Upper lobe of right lung (tissue), 1 donor: ENCODE results near the gene RASA4. TPM values are rescaled to one million over a fixed set of nuclear protein-coding genes. Genes with fewer than 3 reads are reported as not detected.
"Not testable (repeated sequence)": the region's sequence is repeated elsewhere in the genome, so short reads cannot be mapped to it uniquely, and the experiment has no call there.

Experiments used
- ATAC-seq: fragments of 200-7000 bp; cut with Tn5 transposase; one replicate; pipeline ENCODE4 v1.9.1; 2020; ENCODE audit warnings: mild to moderate bottlenecking, moderate library complexity
- DNase-seq: peaks from one replicate; pipeline ENCODE4 v3.0.0-alpha.2; 2020
- H3K27ac ChIP-seq: fragments of 200-600 bp; one replicate; pipeline ENCODE4 v1.8.0; 2022
- H3K27me3 ChIP-seq: fragments of 200-600 bp; one replicate; pipeline ENCODE4 v1.8.0; 2022; ENCODE audit warnings: mild to moderate bottlenecking
- H3K36me3 ChIP-seq: fragments of 200-600 bp; one replicate; pipeline ENCODE4 v1.8.0; 2022
- H3K4me1 ChIP-seq: fragments of 200-600 bp; one replicate; pipeline ENCODE4 v1.8.0; 2022
- H3K4me3 ChIP-seq: fragments of 200-600 bp; one replicate; pipeline ENCODE4 v1.8.0; 2022; ENCODE audit warnings: mild to moderate bottlenecking
- H3K9me3 ChIP-seq: fragments of 200-600 bp; one replicate; pipeline ENCODE4 v1.8.0; 2022
- intact Hi-C: fragments of 100-400 bp; cut with DNase I; formaldehyde crosslinking; loops from one replicate; pipeline ENCODE4 v1.11.0; 2022
- total RNA-seq: library from RNA; stranded (reverse); fragmentation: NEBNext Ultra II Directional; extraction: Animal tissue kit (Norgen Biotek cat#: 25700); gene quantifications from one replicate; pipeline ENCODE4 v1.2.1, GENCODE V29; 2021
- donor health status: DM: no; HTN: yes; CAD: no; lungs with severe emphysema.

Gene RASA4
- total RNA-seq, 1 donor from 2014 or later = 78.8 TPM

DNA sequence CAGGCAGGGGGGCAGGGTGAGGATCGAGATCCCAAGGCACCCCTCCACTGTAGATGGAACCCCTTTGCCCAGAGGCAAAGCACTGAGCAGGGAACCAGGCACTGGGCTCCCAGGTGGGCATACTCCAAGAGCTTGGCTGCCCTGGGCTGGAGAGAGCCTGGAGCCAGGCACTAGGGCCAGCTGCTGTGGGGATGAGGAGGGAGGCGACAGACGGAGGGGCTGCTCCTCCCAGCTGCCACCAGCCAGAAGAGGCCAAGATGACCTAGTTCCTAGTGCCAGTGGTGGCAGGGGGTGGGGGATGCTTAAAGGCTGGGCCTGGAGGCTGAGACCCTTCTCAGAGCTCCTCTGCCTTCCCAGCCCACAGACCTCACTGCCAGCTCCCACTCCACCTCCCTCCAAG lies 1.7 kb downstream of the RASA4 start:
- H3K4me3 ChIP-seq, H3K9me3 ChIP-seq, H3K27me3 ChIP-seq, intact Hi-C loops, ATAC-seq, H3K4me1 ChIP-seq, H3K27ac ChIP-seq, H3K36me3 ChIP-seq, DNase-seq: not testable (repeated sequence)

DNA sequence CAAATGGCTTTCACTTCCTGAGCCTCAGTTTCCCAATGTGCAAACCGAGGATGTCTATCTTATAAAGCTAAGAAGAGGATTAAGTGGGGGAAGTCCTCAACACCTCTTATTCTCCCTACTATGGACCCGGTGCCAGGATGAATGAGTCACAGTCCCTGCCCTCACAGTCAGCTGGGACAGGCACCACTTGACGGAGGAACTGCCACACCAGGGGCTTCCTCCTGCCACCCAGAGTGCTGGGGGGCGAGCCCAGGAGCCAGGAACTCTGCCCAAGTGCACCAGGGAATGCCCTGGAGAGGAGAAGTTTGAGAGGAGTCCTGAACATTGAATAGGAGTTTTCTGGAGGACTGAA lies 2.2 kb downstream of the RASA4 start:
- H3K4me3 ChIP-seq, intact Hi-C loops, H3K27me3 ChIP-seq, DNase-seq, H3K4me1 ChIP-seq, H3K27ac ChIP-seq, H3K9me3 ChIP-seq, H3K36me3 ChIP-seq: not testable (repeated sequence)
- peak; percentile 38 for ATAC-seq

DNA sequence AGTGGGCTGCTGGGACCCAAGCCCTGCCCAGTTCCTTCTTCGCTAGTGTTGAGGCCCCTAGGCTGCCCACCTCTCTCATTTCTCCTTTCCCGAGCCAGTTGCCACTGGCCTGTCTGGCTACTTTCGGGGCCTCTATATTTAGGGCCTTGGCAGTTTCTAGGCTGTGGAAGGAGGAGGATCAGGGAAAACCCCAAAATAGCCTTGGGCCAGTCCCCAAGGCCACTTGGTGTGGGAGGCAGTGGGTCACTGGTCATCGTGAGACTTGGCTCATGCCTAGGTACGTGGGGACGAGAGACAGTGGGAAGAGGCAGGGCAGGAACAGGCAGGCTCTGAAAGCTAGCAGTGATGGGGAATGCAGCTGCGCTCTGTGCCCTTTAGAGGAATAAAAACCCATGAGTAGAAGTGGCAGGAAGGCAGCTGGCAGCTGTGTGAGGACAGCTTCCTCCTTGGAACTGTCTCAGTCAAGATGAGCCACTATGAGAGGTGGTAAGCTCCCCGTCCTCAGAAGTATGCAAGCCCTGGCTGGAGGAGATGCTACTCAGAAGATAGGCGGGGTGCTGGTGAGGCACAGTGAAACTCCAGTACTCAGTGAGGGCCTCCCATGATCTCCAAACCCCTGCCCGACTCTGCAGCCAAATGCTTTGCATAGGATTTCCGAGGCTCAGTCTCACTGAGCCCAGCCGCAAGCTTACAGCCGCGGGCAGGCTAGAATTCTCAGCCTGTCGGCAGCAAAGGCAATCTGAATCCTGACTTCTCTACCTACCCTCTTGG lies 2.8 kb downstream of the RASA4 start:
- H3K4me3 ChIP-seq, intact Hi-C loops, H3K36me3 ChIP-seq, H3K4me1 ChIP-seq, H3K27ac ChIP-seq, H3K9me3 ChIP-seq, ATAC-seq, H3K27me3 ChIP-seq: not testable (repeated sequence)
- DNase-seq = peak; percentile 54

DNA sequence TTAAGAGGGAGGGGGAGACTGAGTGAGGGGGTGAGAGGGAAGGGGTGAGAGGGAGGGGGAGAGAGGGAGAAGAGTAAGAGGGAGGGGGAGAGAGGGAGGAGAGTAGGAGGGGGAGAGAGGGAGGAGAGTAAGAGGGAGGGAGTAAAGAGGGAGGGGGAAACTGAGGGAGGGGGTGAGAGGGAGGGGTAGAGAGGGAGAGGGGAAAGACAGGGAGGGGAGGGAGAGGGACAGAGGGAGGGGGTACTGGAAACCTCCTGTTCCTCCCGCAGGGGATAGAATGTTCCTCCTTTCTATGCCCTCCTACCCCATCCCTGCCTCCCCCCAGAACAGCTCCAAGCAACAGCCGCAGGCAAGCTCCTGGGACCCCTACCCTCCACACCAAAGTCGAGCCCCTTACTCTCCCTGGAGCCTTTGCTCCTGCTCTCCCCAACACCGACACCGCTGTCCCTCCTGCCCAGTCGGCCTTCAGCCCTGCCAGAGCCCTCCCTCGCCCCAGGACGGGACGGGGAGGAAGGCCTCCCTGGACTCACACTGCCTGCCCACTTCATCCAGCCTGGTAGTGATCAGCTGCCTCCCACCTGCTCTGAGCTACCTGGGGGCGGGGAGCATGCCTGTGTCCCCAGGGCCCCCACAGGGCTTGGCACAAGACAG lies 4.8 kb downstream of the RASA4 start:
- H3K4me3 ChIP-seq, intact Hi-C loops, H3K27ac ChIP-seq, H3K4me1 ChIP-seq, H3K27me3 ChIP-seq, H3K36me3 ChIP-seq, H3K9me3 ChIP-seq, ATAC-seq: not testable (repeated sequence)
- DNase-seq = peak; percentile 63

DNA sequence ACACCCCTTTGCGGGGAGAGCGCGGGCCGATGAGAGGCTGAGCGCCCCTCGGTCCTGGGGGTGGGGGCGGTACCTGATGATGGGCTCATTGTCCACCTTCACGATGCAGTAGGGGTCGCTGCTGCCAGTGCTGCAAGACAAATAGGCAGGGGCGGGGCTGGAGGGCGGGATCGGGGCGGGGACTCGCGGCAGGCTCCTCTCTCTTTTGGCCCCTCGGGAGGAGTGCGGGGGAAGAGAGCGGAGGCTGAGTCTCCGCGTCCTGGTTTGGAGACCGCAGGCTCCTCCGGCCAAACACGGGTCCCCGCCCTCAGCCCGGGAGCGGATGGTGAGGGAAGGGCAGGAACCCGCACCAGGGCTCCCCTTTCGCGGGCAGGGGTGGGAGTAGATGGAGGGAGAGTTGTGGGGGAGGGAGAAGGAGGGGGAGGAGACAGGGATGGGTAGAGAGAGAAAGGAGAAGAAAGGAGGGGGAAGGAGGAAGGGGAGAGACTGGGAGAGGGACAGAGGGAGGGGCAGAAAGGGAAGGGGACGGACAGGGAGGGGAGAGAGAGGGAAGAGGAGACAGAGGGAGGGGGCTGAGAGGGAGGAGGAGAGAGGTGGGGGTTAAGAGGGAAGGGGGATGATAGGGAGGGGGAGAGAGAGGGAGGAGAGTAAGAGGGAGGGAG lies 5.4 kb downstream of the RASA4 start:
- H3K27me3 ChIP-seq, H3K4me1 ChIP-seq, H3K27ac ChIP-seq, H3K4me3 ChIP-seq, H3K36me3 ChIP-seq, H3K9me3 ChIP-seq, intact Hi-C loops, DNase-seq: not testable (repeated sequence)
- ATAC-seq = peak; percentile 60

DNA sequence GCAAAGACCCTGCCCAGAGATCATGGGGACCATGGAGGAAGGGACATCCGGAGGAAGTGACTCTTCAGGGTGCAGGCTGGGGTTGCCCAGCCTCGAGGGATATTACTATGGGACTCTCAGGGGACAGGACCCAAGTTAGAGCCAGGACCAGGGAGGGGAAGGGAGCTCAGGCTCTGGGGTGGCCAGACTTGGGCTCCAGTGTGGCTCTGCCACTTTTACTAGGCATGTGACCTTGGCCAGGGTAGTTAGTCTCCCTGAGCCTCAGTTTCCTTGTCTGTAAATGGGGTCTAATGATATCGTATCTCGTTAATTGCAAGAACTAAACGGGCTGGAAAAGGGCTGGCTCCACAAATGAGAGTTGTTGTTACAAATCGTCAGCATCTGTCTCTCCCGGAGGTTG lies 6.1 kb downstream of the RASA4 start:
- H3K36me3 ChIP-seq, ATAC-seq, H3K4me3 ChIP-seq, H3K9me3 ChIP-seq, intact Hi-C loops, H3K4me1 ChIP-seq, H3K27ac ChIP-seq, H3K27me3 ChIP-seq: not testable (repeated sequence)
- peak; percentile 56 for DNase-seq

DNA sequence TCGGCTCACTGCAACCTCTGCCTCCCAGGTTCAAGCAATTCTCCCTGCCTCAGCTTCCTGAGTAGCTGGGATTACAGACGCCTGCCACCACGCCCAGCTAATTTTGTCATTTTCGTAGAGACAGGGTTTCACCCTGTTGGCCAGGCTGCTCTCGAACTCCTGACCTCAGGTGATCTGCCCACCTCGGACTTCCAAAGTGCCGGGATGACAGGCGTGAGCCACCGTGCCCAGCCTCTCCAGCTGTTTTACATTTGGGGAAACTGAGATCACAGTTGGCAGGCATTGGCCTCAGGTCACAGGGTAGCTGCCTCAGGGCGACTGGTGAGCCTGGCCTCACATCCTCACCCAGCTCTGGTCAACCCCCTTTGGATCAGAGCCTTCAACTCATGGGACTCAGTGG lies 6.8 kb downstream of the RASA4 start:
- H3K36me3 ChIP-seq, H3K4me3 ChIP-seq, H3K27me3 ChIP-seq, H3K9me3 ChIP-seq, intact Hi-C loops, ATAC-seq, H3K4me1 ChIP-seq, H3K27ac ChIP-seq: not testable (repeated sequence)
- DNase-seq = peak; percentile 22

DNA sequence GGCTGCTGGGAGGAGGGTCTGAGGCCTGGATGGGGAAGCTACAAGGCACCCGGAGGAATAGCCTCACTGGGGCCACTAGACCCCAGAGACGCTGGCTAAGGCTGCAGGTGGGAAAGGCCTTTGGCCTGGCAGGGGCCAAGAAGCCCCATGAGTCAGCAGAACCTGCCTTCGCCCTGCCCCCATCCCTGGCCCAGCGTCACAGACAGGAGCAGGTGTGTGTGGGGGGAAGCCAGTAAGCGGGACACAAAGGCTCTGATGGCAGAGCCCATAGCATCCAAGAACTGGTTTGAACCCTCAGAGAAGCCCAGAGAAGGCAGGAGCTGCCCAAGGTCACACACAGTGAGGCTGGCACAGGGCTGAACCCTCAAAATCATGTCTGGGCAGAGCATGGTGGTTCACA lies 9.7 kb downstream of the RASA4 start:
- DNase-seq, H3K27ac ChIP-seq, H3K4me3 ChIP-seq, H3K9me3 ChIP-seq, H3K4me1 ChIP-seq, ATAC-seq, H3K27me3 ChIP-seq, H3K36me3 ChIP-seq, intact Hi-C loops: not testable (repeated sequence)

DNA sequence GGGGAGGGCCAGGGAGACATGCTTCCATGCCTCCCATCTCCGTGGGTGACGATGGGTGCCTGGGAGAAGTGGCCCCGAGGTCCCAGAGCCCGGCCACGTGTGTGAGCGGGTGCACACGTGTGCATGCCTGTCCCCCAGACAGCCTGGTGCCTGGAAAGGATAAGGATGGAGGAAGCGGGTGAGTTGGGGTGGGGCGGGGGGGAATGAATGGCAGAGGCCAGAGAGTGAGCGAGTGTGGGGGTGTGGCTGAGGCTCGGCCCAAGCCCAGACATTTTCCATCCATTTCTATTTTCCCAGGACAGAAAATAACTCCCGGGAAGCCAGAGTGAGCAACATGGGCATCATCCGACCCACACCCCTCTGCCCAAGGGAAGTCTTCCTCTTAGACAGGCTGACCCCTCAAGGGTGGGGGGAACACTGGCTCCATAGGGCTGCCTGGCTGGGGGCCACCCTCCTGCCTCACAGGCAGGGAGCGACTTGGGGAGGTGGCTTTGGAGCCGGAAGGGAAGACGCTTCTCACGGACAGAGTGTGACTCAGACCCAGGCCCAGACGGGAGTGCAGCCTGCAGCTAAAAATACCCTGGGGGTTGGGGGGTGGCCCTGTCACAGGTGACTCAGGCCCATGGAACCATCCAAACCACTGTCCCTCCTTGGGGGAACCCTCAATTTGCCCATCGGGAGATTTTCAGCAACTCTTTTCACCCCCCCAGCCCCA lies 12.0 kb downstream of the RASA4 start:
- DNase-seq, H3K27me3 ChIP-seq, H3K4me3 ChIP-seq, H3K9me3 ChIP-seq, H3K27ac ChIP-seq, H3K36me3 ChIP-seq, intact Hi-C loops, H3K4me1 ChIP-seq: not testable (repeated sequence)
- peak; percentile 13 for ATAC-seq

DNA sequence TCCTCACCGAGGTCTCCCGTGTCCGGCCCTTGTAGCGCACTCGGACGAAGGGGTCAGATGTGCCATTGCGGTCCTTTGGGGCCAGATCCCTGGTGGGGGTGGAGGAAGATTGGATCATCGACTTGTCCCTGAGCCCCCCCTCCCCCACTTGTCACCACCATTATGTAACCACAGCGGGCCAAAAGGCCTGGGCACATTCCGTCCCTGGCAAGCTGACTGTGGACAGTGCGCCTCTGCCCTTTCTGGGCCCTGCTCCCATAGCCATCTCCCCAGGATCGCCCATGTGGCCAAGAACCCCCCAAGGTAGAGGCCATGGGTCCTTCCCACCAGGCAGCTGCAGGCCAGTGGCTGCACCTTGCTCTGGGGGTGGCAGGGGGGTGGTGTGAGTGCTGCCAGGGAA lies 14.2 kb downstream of the RASA4 start:
- H3K27ac ChIP-seq, H3K4me1 ChIP-seq, H3K27me3 ChIP-seq, DNase-seq, H3K36me3 ChIP-seq, intact Hi-C loops, H3K4me3 ChIP-seq, H3K9me3 ChIP-seq: not testable (repeated sequence)
- peak; percentile 7 for ATAC-seq

DNA sequence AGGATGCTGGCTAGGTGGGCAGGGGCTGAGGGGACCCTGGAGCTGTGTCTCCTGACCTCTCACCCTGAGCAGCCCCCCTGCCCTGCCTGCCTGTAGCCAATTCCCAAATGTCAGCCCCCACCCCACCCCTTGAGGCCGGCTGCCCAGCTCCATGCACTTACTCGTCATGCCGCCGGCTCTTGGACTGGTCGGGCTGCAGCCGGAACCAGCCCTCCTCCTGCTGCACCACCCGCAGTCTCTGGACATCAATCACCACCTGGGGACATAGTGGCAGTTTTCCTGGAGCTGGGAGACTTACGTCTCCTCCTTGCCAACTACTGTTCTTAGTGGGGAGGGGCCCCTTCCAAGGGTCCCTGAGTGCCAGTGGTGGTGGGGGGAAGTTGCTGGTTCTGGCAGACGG lies 16.9 kb downstream of the RASA4 start:
- not testable (repeated sequence) for ATAC-seq

DNA sequence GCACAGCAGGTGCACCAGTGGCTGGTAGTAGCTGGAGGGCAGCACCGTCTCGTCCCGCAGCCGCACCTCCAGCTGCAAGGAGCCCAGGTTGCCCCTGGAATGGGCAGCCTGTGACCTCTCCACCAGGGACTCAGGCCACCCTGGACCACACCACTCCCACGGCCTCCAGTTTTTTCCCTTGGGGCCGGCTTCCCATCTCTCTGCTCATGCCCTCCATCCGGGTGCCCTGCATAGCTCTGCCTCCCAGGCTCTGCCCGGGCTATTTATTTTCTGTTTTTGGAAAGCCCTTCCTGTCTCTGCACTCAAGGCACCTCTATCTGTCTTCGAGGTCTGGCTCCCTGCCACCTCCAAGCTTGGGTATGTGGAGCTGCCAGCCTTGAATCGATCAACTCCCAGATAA lies 20.5 kb downstream of the RASA4 start:
- H3K9me3 ChIP-seq, DNase-seq, H3K27me3 ChIP-seq, H3K27ac ChIP-seq, H3K4me3 ChIP-seq, ATAC-seq, H3K36me3 ChIP-seq, H3K4me1 ChIP-seq, intact Hi-C loops: not testable (repeated sequence)

More for the DNA sequence above, 16.9 kb downstream of the RASA4 start:
- H3K4me1 ChIP-seq, intact Hi-C loops, H3K27ac ChIP-seq, H3K27me3 ChIP-seq, H3K4me3 ChIP-seq, H3K9me3 ChIP-seq, DNase-seq, H3K36me3 ChIP-seq: not testable (repeated sequence)

DNA sequence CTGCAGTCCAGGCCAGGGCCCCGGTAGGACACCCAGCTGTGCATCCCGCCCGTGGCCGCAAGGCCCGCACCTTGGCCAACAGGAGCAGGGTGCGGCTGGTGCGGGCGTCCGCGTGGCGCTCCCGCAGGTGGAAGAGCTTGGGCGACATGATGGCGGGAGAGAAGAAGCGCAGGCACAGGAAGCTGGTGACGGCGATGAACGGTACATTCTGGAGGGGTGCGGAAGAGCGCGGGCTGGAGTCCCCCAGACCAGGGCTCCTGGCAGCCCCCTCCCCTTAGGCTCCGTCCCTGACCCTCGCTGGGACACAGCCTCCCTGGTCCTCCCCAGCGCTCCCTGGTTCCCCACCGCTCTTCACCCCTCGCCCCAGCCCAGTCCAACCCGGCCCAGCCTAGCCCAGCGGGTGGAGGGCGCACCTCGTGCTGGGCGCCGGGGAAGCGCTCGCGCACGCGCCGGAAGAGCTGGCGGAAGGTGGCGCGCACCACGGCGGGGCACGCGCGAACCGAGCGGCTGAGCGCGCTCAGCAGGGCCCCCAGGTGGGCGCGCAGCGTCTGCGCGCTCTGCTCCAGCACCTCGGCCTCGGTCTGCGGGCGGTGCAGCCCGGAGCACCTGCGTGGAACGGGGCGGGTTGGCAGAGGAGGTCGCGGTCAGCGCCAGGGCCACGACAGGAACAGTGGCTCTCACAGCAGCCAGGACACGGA lies 22.8 kb downstream of the RASA4 start:
- DNase-seq, intact Hi-C loops, H3K4me1 ChIP-seq, H3K9me3 ChIP-seq, H3K4me3 ChIP-seq, H3K36me3 ChIP-seq, H3K27ac ChIP-seq, H3K27me3 ChIP-seq: not testable (repeated sequence)
- peak; percentile 50 for ATAC-seq
